A673 (cell line): ENCODE data around the gene ERBB2. TPM values are rescaled to one million over a fixed set of nuclear protein-coding genes. Genes with fewer than 3 reads are reported as not detected.

ENCODE experiments used
- BruUV-seq: library from RNA; stranded (reverse); fragments of 400-500 nt; replicated peaks from 2 replicates; lab custom pipeline; 2021; lab: Mats Ljungman, UMichigan
- CTCF ChIA-PET: fragments of 300-600 bp; sonication (Branson Sonifier 250); formaldehyde crosslinking; loops from one replicate; lab custom pipeline; 2022; ENCODE audit warnings: antibody characterized with exemption; lab: Charles Lee
- POLR2A ChIA-PET: fragments of 300-600 bp; sonication (Branson Sonifier 250); formaldehyde crosslinking; loops from one replicate; lab custom pipeline; 2022; ENCODE audit warnings: antibody characterized with exemption; ENCODE audit not compliant: low non-redundant PET; lab: Charles Lee
- DNase-seq: peaks from one replicate; pipeline ENCODE4 v3.0.0-alpha.2; 2015; ENCODE audit warnings: low spot score
- H3K27ac ChIP-seq: fragments of 200-600 bp; sonication (generic); 2 replicates; pipeline ENCODE4 v1.5.1; 2016; ENCODE audit warnings: mixed run types, low read depth, mild to moderate bottlenecking, mixed read lengths, antibody characterized with exemption, low read length; ENCODE audit not compliant: poor library complexity, severe bottlenecking
- H3K27me3 ChIP-seq: fragments of 200-600 bp; sonication (generic); replicated peaks from 2 replicates; pipeline ENCODE4 v1.6.1; 2017; ENCODE audit warnings: mixed run types, low read depth, mild to moderate bottlenecking, mixed read lengths, antibody characterized with exemption, low read length; ENCODE audit not compliant: insufficient read depth, poor library complexity
- H3K36me3 ChIP-seq: fragments of 200-600 bp; sonication (generic); 2 replicates; pipeline ENCODE4 v1.6.1; 2016; ENCODE audit warnings: mixed run types, mild to moderate bottlenecking, mixed read lengths, antibody characterized with exemption, low read length; ENCODE audit not compliant: insufficient read depth, poor library complexity, severe bottlenecking
- H3K4me1 ChIP-seq: fragments of 200-600 bp; sonication (generic); 2 replicates; pipeline ENCODE4 v1.6.1; 2017; ENCODE audit warnings: mixed run types, mild to moderate bottlenecking, mixed read lengths, antibody characterized with exemption, low read length; ENCODE audit not compliant: insufficient read depth, poor library complexity, severe bottlenecking
- H3K4me3 ChIP-seq: fragments of 200-600 bp; sonication (generic); 2 replicates; pipeline ENCODE4 v1.5.1; 2016; ENCODE audit warnings: low read depth, mixed run types, mild to moderate bottlenecking, mixed read lengths, low read length; ENCODE audit not compliant: poor library complexity, severe bottlenecking
- H3K9me3 ChIP-seq: fragments of 200-600 bp; sonication (generic); 2 replicates; pipeline ENCODE4 v1.6.1; 2016; ENCODE audit warnings: mixed run types, low read depth, mild to moderate bottlenecking, mixed read lengths, antibody characterized with exemption, low read length; ENCODE audit not compliant: poor library complexity, severe bottlenecking
- CTCF ChIP-seq: fragments of 300-800, 200-600 bp; sonication (generic); conservative IDR thresholded peaks from 2 replicates; pipeline ENCODE4 v1.5.1; 2017; ENCODE audit warnings: low read depth, mild to moderate bottlenecking, antibody characterized with exemption, low read length, moderate library complexity, mixed read lengths
- EZH2 ChIP-seq: fragments of 200-600 bp; sonication (generic); IDR thresholded peaks from 2 replicates; pipeline ENCODE4 v1.6.1; 2017; ENCODE audit warnings: borderline replicate concordance, low read depth, mild to moderate bottlenecking, mixed read lengths, antibody characterized with exemption, low read length; ENCODE audit not compliant: poor library complexity, severe bottlenecking
- intact Hi-C: fragments of 100-400 bp; cut with micrococcal nuclease; formaldehyde crosslinking; loops from one replicate; pipeline ENCODE4 v1.10.0; 2022; ENCODE audit not compliant: unreplicated experiment
- total RNA-seq: library from RNA; stranded (reverse); gene quantifications from 2 replicates; pipeline ENCODE4 v1.2.3, GENCODE V29; 2021

ERBB2 gene
- total RNA-seq, 1 experiment from 2014 or later, result 11.1 TPM

- Histone ChIP-seq H3K4me1 (no peaks in the 10 kb centered on the region), H3K4me3 (no peak overlapping the region), H3K36me3 (no peaks in the 10 kb centered on the region), H3K9me3 (no peaks in the 10 kb centered on the region), H3K27ac (no peak overlapping the region), H3K27me3 (no peaks in the 10 kb centered on the region)
- TF ChIP-seq CTCF (no peak), EZH2 (no peak)
- BruUV-seq, result no TSS peak
- intact Hi-C loops, result no loop called here
- ChIA-PET CTCF (interaction anchor here (0.7 kb wide), 1 partner anchor 286 kb away, joined by 4 read pairs; no protein-coding TSS in a partner anchor), POLR2A (no interaction called here)
- no peak for DNase-seq
Observed at GRCh38 chr17:39659279-39660010, 40.4 kb upstream of the ERBB2 start.

DNA sequence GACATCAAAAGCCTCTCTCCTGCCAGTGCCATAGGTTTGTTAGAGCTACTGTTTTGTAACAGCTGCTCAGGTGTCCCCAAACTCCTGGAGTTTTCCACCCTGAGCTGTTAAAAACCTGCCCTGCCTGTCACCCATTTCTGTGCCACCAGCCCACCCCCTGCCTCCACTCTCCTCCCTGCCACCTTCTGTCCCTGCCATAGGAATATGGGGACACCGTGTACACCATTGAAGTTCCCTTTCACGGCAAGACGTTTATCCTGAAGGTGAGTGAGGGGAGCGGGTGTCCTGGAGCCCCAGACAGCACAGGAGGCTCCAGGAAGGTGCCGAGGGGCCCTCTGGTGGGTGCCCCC, 39.9 kb upstream of the ERBB2 start:
- CTCF ChIA-PET, result interaction anchor here (0.7 kb wide), 1 partner anchor 286 kb away, joined by 4 read pairs; no protein-coding TSS in a partner anchor
- H3K27ac ChIP-seq, result no peak overlapping the region

More for the DNA sequence above, 39.9 kb upstream of the ERBB2 start:
- intact Hi-C loops, result no loop called here
- no peaks in the 10 kb centered on the region for H3K27me3 ChIP-seq
- H3K4me3 ChIP-seq, result no peak overlapping the region
- H3K36me3 ChIP-seq, result no peaks in the 10 kb centered on the region
- TF ChIP-seq EZH2 (no peak), CTCF (no peak)
- no peak for DNase-seq
- no peaks in the 10 kb centered on the region for H3K9me3 ChIP-seq
- H3K4me1 ChIP-seq, result no peaks in the 10 kb centered on the region
- POLR2A ChIA-PET, result no interaction called here
- BruUV-seq, result no TSS peak
